Transverse colon (tissue), 4 donors: ENCODE data around the gene UBA5. TPM values are rescaled to one million over a fixed set of nuclear protein-coding genes. Genes with fewer than 3 reads are reported as not detected.

Experiments
- DNase-seq: peaks from one replicate; pipeline ENCODE4 v3.0.0-alpha.2; 2019
- H3K27ac ChIP-seq, 4 donors: fragments of 200-600 bp; sonication (generic); 2 replicates each; pipeline ENCODE4 v1.5.1; 2016 to 2018; ENCODE audit warnings: inconsistent platforms in 4 of 4
- H3K27me3 ChIP-seq: fragments of 200-600 bp; sonication (generic); 2 replicates; pipeline ENCODE4 v1.5.1; 2017; ENCODE audit warnings: inconsistent platforms
- H3K36me3 ChIP-seq, 4 donors: fragments of 200-600 bp; sonication (generic); 2 replicates each; pipeline ENCODE4 v1.5.1; 2017 to 2019; ENCODE audit warnings: inconsistent platforms in 4 of 4
- H3K4me1 ChIP-seq, 4 donors: fragments of 200-600 bp; sonication (generic); 2 replicates each; pipeline ENCODE4 v1.5.1; 2017 to 2020; ENCODE audit warnings: inconsistent platforms in 4 of 4
- H3K4me3 ChIP-seq, 4 donors: fragments of 200-600 bp; sonication (generic); 1 replicate in 1 of 4; 2 replicates in 3 of 4; pipeline versions ENCODE4 v1.5.1 to v1.6.1; 2017 to 2019; ENCODE audit warnings: inconsistent platforms in 4 of 4
- H3K9me3 ChIP-seq, 2 donors: fragments of 200-600 bp; sonication (generic); 2 replicates each; pipeline ENCODE4 v1.5.1; 2017 to 2019; ENCODE audit warnings: inconsistent platforms in 2 of 2
- CTCF ChIP-seq, 5 experiments: fragments of 200-600 bp in 3 of 5; fragments of 450-650 bp in 2 of 5; sonication (generic) in 3 of 5; IDR thresholded peaks; 1 replicate in 2 of 5; 2 replicates in 3 of 5; pipeline ENCODE4 v1.5.1; 2016 to 2017; ENCODE audit warnings: antibody characterized with exemption in 5 of 5, inconsistent platforms in 3 of 5, mild to moderate bottlenecking in 2 of 5, moderate library complexity in 1 of 5
- EP300 ChIP-seq: sonication (generic); formaldehyde crosslinking; IDR thresholded peaks from one replicate; pipeline ENCODE4 v1.6.1; 2017; ENCODE audit warnings: antibody characterized with exemption, low read depth
- POLR2A ChIP-seq: fragments of 450-650 bp; IDR thresholded peaks from one replicate; pipeline ENCODE4 v1.6.1; 2016; ENCODE audit warnings: antibody characterized with exemption, mild to moderate bottlenecking, moderate library complexity
- POLR2AphosphoS5 ChIP-seq, 3 donors: sonication (generic); formaldehyde crosslinking; IDR thresholded peaks; one replicate each; pipeline ENCODE4 v1.6.1; 2016; ENCODE audit warnings: antibody characterized with exemption in 3 of 3
- WGBS, 2 donors: methylation state at CpG; one replicate each; pipeline ENCODE4 v1.1.5; 2018; ENCODE audit warnings: low coverage in 1 of 2; 5-methylcytosine and 5-hydroxymethylcytosine counted together
- in situ Hi-C, 4 donors: fragments of 200-750 bp; cut with MboI; loops; one replicate each; pipeline versions ENCODE4 v1.15.0 to v1.15.1; 2017; ENCODE audit warnings: low sequenced_read_pairs in 3 of 4, low pct_ligation_motif_present in 1 of 4, low pct_unique_long_range_greater_than_20kb in 1 of 4
- intact Hi-C: fragments of 100-400 bp; cut with DNase I; formaldehyde crosslinking; loops from one replicate; pipeline ENCODE4 v1.15.1; 2023; ENCODE audit warnings: low total_unique reads
- total RNA-seq, 4 donors: library from RNA; depleted of rRNA; stranded (reverse); fragments of >200 nt; gene quantifications; one replicate each; pipeline ENCODE4 v1.1.0, GENCODE V29; 2016

The UBA5 gene
- total RNA-seq, 4 donors from 2014 or later: 25.7 to 45.3 (median 33.4) TPM

DNA sequence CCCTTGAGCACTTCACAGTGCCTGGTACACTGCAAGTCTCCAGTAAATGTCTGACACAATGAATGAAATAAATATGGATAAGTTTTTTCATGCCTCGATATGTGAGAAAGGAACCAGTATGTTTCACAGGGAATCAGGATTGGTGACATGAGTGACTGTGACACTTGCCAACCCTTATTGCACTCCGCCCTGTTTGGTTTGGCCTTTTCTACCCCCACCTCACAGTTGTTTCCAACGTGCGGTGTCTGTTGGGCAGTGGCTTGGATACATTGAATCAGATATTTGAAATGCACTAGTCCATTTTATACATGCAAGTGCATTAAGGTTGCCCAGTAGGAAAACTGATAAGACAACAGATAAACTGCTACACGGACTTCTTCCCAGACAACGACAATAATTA lies 60.1 kb downstream of the UBA5 start:
- WGBS, 2 donors: 29 to 52% methylated on average over 1 to 6 of the region's 6 CpGs
- DNase-seq: peak; percentile 22
- Histone ChIP-seq H3K4me3 (peak overlapping the region in 3 of 4 donors; percentile 61 to 98 (median 81)), H3K4me1 (peaks cover 5 to 42% (median 24%) of the 10 kb centered on the region in 4 donors), H3K27me3 (no peaks in the 10 kb centered on the region), H3K27ac (peak overlapping the region in 2 of 4 donors; percentile 3 to 99), H3K9me3 (no peaks in the 10 kb centered on the region), H3K36me3 (peaks cover 0 to 18% (median 2%) of the 10 kb centered on the region in 4 donors)
- in situ Hi-C loops: no loop called here
- no peak for TF ChIP-seq CTCF (IDR thresholded peaks at IDR 0.05)
- no peak for TF ChIP-seq EP300
- no peak for TF ChIP-seq POLR2AphosphoS5 (IDR thresholded peaks at IDR 0.05)
- no peak for TF ChIP-seq POLR2A
- intact Hi-C loops: loop anchor here (10.0 kb wide), 1 partner anchor 695 kb away; no protein-coding TSS in a partner anchor

- no peak for TF ChIP-seq POLR2A
- TF ChIP-seq CTCF (IDR thresholded peaks at IDR 0.05): peak; percentile 37 to 70 (median 47)
- intact Hi-C loops (loop anchor here (10.0 kb wide), 1 partner anchor 693 kb away; no protein-coding TSS in a partner anchor), in situ Hi-C loops (no loop called here)
- peaks cover 0 to 13% (median 2%) of the 10 kb centered on the region in 4 donors for H3K36me3 ChIP-seq
- peaks cover 5 to 39% (median 24%) of the 10 kb centered on the region in 4 donors for H3K4me1 ChIP-seq
- H3K9me3 ChIP-seq: no peaks in the 10 kb centered on the region
- H3K4me3 ChIP-seq: peak overlapping the region; percentile 61 to 98 (median 83)
- H3K27ac ChIP-seq: peak overlapping the region; percentile 91 to 99 (median 98)
- H3K27me3 ChIP-seq: no peaks in the 10 kb centered on the region
- WGBS, 2 donors: 3 to 9% methylated on average over 11 to 36 of the region's 47 CpGs
- peak; percentile 65 for DNase-seq
These were observed 61.5 kb downstream of the UBA5 start for GRCh38 chr3:132721479-132722164.

- H3K4me3 ChIP-seq: peak within 1 kb of the TSS; percentile 66 to 98 (median 83)
- in situ Hi-C loops (no loop called here), intact Hi-C loops (loop anchor here (10.0 kb wide), 1 partner anchor 692 kb away; no protein-coding TSS in a partner anchor)
- H3K4me1 ChIP-seq: peaks cover 5 to 39% (median 24%) of the 10 kb centered on the region in 4 donors
- H3K9me3 ChIP-seq: no peaks in the 10 kb centered on the region
- peaks cover 0 to 11% (median 0%) of the 10 kb centered on the region in 4 donors for H3K36me3 ChIP-seq
- H3K27me3 ChIP-seq: no peaks in the 10 kb centered on the region
- TF ChIP-seq POLR2A (peak; percentile 85), CTCF (IDR thresholded peaks at IDR 0.05) (peak in 1 of 5 experiments; percentile 3), EP300 (no peak), POLR2AphosphoS5 (IDR thresholded peaks at IDR 0.05) (peak; percentile 95 to 98 (median 97))
- peak; percentile 99 for DNase-seq
- H3K27ac ChIP-seq: peak within 1 kb of the TSS; percentile 91 to 99 (median 98)
- 0% methylated on average over 12 of the region's 96 CpGs; no CpG with 5 or more reads in 1 of the 2 donors for WGBS, 2 donors
These were observed 62.3 kb downstream of the UBA5 start, which contains the start of gene NPHP3 for GRCh38 chr3:132722165-132723023. Gene NPHP3, minus strand, starts transcription at chr3:132722409. Its CDS starts 54 bp downstream, at chr3:132722355.
